K562 (cell line): ENCODE data around the gene CDHR2. TPM values are rescaled to one million over a fixed set of nuclear protein-coding genes. Genes with fewer than 3 reads are reported as not detected.

Source experiments
- ATAC-seq: fragments of 200-7000 bp; cut with Tn5 transposase; 3 replicates; pipeline ENCODE4 v1.9.1; 2020; ENCODE audit warnings: moderate library complexity
- BruUV-seq: library from RNA; stranded (reverse); fragments of 400-500 nt; replicated peaks from 2 replicates; lab custom pipeline; 2021; lab: Mats Ljungman, UMichigan
- CTCF ChIA-PET: fragments of 300-600 bp; formaldehyde crosslinking; extraction: SDS; loops from one replicate; lab custom pipeline; 2021; ENCODE audit warnings: low intra/inter-chr PET ratio; lab: Yijun Ruan, JAX
- POLR2A ChIA-PET: fragments of 300-600, 350-650 bp; sonication (Branson Sonifier 250); formaldehyde crosslinking; extraction: SDS; loops from one replicate; lab custom pipeline; 2021; ENCODE audit warnings: antibody characterized with exemption, inconsistent platforms; lab: Yijun Ruan, JAX
- DNase-seq, 4 experiments: peaks; one replicate each; pipeline versions ENCODE4 v3.0.0 to v3.0.0-alpha.2; 2011 to 2018; ENCODE audit warnings: low spot score in 3 of 4, mixed read lengths in 3 of 4; ENCODE audit errors: extremely low read depth in 1 of 4
- FAIRE-seq: peaks from 2 replicates; lab custom pipeline; 2011; peaks lifted over from hg19 to GRCh38; lab: Jason Lieb, UNC
- H2AFZ ChIP-seq: 2 replicates; pipeline ENCODE4 v1.6.0; 2011; ENCODE audit warnings: low read depth, low read length, control low read depth, inconsistent platforms
- H3K27ac ChIP-seq: fragments of 200-600 bp; 3 replicates; pipeline ENCODE4 v1.8.0; 2011; ENCODE audit warnings: low read depth, mild to moderate bottlenecking, control low read depth, inconsistent platforms, low read length, moderate library complexity, mixed read lengths; ENCODE audit errors: extremely low read depth
- H3K27me3 ChIP-seq, 2 experiments: fragments of 300-600 bp in 1 of 2; 2 replicates in 1 of 2; 3 replicates in 1 of 2; pipeline versions ENCODE4 v1.6.0 to v1.8.0; 2011; ENCODE audit warnings: inconsistent platforms in 2 of 2, low read length in 2 of 2, mild to moderate bottlenecking in 1 of 2, mixed read lengths in 1 of 2, moderate library complexity in 1 of 2; ENCODE audit not compliant: control insufficient read depth in 2 of 2, insufficient read depth in 2 of 2
- H3K36me3 ChIP-seq: fragments of 300-600 bp; 3 replicates; pipeline ENCODE4 v1.8.0; 2011; ENCODE audit warnings: mild to moderate bottlenecking, low read length, inconsistent platforms; ENCODE audit not compliant: control insufficient read depth, insufficient read depth
- H3K4me1 ChIP-seq, 2 experiments: fragments of 200-600 bp in 1 of 2; replicated peaks in 1 of 2; 2 replicates in 1 of 2; 3 replicates in 1 of 2; pipeline versions ENCODE4 v1.5.1 to v1.8.0; 2011; ENCODE audit warnings: inconsistent platforms in 2 of 2, low read length in 2 of 2, mild to moderate bottlenecking in 1 of 2, mixed read lengths in 1 of 2, moderate library complexity in 1 of 2; ENCODE audit not compliant: control insufficient read depth in 2 of 2, insufficient read depth in 2 of 2
- H3K4me2 ChIP-seq: 2 replicates; pipeline ENCODE4 v1.6.1; 2011; ENCODE audit warnings: low read length, control low read depth, inconsistent platforms, mixed read lengths; ENCODE audit not compliant: insufficient read depth
- H3K4me3 ChIP-seq: fragments of 200-600 bp; sonication (generic), shearing (Covaris generic); 2 replicates; pipeline ENCODE4 v1.5.1; 2016; ENCODE audit warnings: control low read depth, inconsistent platforms
- H3K79me2 ChIP-seq: fragments of 200-600 bp; 3 replicates; pipeline ENCODE4 v1.8.0; 2011; ENCODE audit warnings: low read length, inconsistent platforms; ENCODE audit not compliant: control insufficient read depth, insufficient read depth
- H3K9ac ChIP-seq, 2 experiments: 2 replicates each; pipeline versions ENCODE4 v1.6.0 to v1.6.1; 2011; ENCODE audit warnings: low read depth in 2 of 2, low read length in 2 of 2, control low read depth in 1 of 2, inconsistent platforms in 1 of 2, mild to moderate bottlenecking in 1 of 2, mixed read lengths in 1 of 2; ENCODE audit not compliant: insufficient read depth in 1 of 2
- H3K9me1 ChIP-seq: one replicate; pipeline ENCODE4 v1.6.0; 2011; ENCODE audit warnings: inconsistent platforms, mild to moderate bottlenecking, low read length, moderate library complexity; ENCODE audit not compliant: control insufficient read depth, insufficient read depth
- H3K9me3 ChIP-seq: replicated peaks from 2 replicates; pipeline ENCODE4 v1.5.1; 2011; ENCODE audit warnings: low read depth, low read length, inconsistent platforms; ENCODE audit not compliant: control insufficient read depth, insufficient read depth
- H4K20me1 ChIP-seq: replicated peaks from 2 replicates; pipeline ENCODE4 v1.6.1; 2011; ENCODE audit warnings: low read length, inconsistent platforms, mixed read lengths; ENCODE audit not compliant: control insufficient read depth, insufficient read depth
- CTBP1 ChIP-seq: fragments of 450-650 bp; IDR thresholded peaks from 2 replicates; pipeline ENCODE4 v1.6.1; 2016; ENCODE audit warnings: borderline replicate concordance
- KLF13 ChIP-seq: fragments of 450-650 bp; IDR thresholded peaks from 2 replicates; pipeline ENCODE4 v1.6.1; 2016; ENCODE audit warnings: missing genetic modification characterization, low read depth, mild to moderate bottlenecking, missing compliant biosample characterization, moderate library complexity, borderline replicate concordance
- MAFF ChIP-seq: IDR thresholded peaks from 2 replicates; pipeline ENCODE4 v1.6.1; 2012; ENCODE audit warnings: low read length, improper control_type of control experiment
- MEIS2 ChIP-seq: fragments of 450-650 bp; IDR thresholded peaks from 2 replicates; pipeline ENCODE4 v1.6.1; 2014; ENCODE audit warnings: mild to moderate bottlenecking; ENCODE audit not compliant: partially characterized antibody
- NCOA2 ChIP-seq, 2 experiments: fragments of 450-650 bp; IDR thresholded peaks; 2 replicates each; pipeline ENCODE4 v1.6.1; 2018; ENCODE audit warnings: mild to moderate bottlenecking in 2 of 2, moderate library complexity in 1 of 2; ENCODE audit not compliant: partially characterized antibody in 2 of 2
- RCOR1 ChIP-seq, 2 experiments: IDR thresholded peaks; 2 replicates each; pipeline ENCODE4 v1.6.1; 2012; ENCODE audit warnings: low read depth in 2 of 2, low read length in 2 of 2, borderline replicate concordance in 1 of 2, improper control_type of control experiment in 1 of 2
- SMAD3 ChIP-seq: fragments of 450-650 bp; formaldehyde crosslinking; conservative IDR thresholded peaks from 2 replicates; pipeline ENCODE4 v1.4.0; 2020; ENCODE audit warnings: mild to moderate bottlenecking
- SNIP1 ChIP-seq: fragments of 450-650 bp; IDR thresholded peaks from 2 replicates; pipeline ENCODE4 v1.7.1; 2017; ENCODE audit warnings: low read depth, mild to moderate bottlenecking
- SOX6 ChIP-seq: fragments of 450-650 bp; IDR thresholded peaks from 2 replicates; pipeline ENCODE4 v1.6.1; 2014; ENCODE audit warnings: mild to moderate bottlenecking
- SP2 ChIP-seq: IDR thresholded peaks from 2 replicates; pipeline ENCODE4 v1.6.1; 2011; ENCODE audit warnings: mild to moderate bottlenecking, low read depth, low read length, moderate library complexity; ENCODE audit not compliant: poor library complexity, severe bottlenecking; ENCODE audit errors: extremely low read depth
- TRIM24 ChIP-seq, 2 experiments: fragments of 450-650 bp; IDR thresholded peaks; 2 replicates each; pipeline ENCODE4 v1.6.1; 2016
- ZNF316 ChIP-seq: fragments of 450-650 bp; IDR thresholded peaks from 2 replicates; pipeline ENCODE4 v1.6.1; 2016
- ZNF644 ChIP-seq: fragments of 200-800 bp; sonication (Bioruptor generic); IDR thresholded peaks from 2 replicates; pipeline ENCODE4 v1.6.1; 2016; ENCODE audit warnings: low read depth, missing genetic modification characterization, missing compliant biosample characterization
- WGBS: fragments of 100-300 bp; shearing (Covaris generic); methylation state at CpG from one replicate; pipeline ENCODE4 v1.1.6; 2016; ENCODE audit warnings: low coverage, mixed read lengths; ENCODE audit not compliant: insufficient coverage; ENCODE audit errors: missing lambda C conversion rate; 5-methylcytosine and 5-hydroxymethylcytosine counted together
- in situ Hi-C: fragments of 300-500 bp; cut with MboI; formaldehyde crosslinking; loops from 4 replicates; pipeline ENCODE4 v1.15.0; 2018; ENCODE audit warnings: inconsistent platforms, mixed read lengths
- intact Hi-C: fragments of 100-400 bp; cut with micrococcal nuclease; formaldehyde crosslinking; loops from 2 replicates; pipeline ENCODE4 v1.14.2; 2022
- polyA plus RNA-seq, 8 experiments: library from polyadenylated mRNA; depleted of rRNA in 4 of 8; stranded (reverse) in 5 of 8; unstranded in 3 of 8; fragments of >200 nt; fragmentation: Nextera tagmentation in 2 of 8; fragmentation: Illumina TruSeq in 1 of 8; extraction: Ambion mirVana in 2 of 8; extraction: Trizol in 1 of 8; gene quantifications; 2 replicates each; pipeline versions ENCODE4 v1.2.1 to v1.2.3, GENCODE V29; 2011 to 2014; ENCODE audit warnings: inconsistent platforms in 1 of 8, missing spikeins in 1 of 8
- total RNA-seq, 7 experiments: library from RNA; depleted of rRNA in 6 of 7; stranded (reverse); fragments of >200 nt in 6 of 7; fragmentation: Illumina TruSeq in 2 of 7; extraction: Trizol in 2 of 7; gene quantifications; 2 replicates each; pipeline versions ENCODE4 v1.2.1 to v1.2.3, GENCODE V29; 2011 to 2021; ENCODE audit warnings: low replicate concordance in 1 of 7
- TF ChIP-seq, protein P1 (sequence below): fragments of 250-450 bp; sonication (Bioruptor Pico); IDR thresholded peaks from 2 replicates; pipeline ENCODE4 v1.5.1; 2021; ENCODE audit warnings: mild to moderate bottlenecking
- TF ChIP-seq, protein P2 (sequence below): fragments of 450-650 bp; IDR thresholded peaks from 2 replicates; pipeline ENCODE4 v1.6.1; 2016
- TF ChIP-seq, protein P3 (sequence below), 2 experiments: fragments of 200-800 bp in 1 of 2; sonication (Bioruptor generic) in 1 of 2; sonication (generic) in 1 of 2; formaldehyde crosslinking in 1 of 2; IDR thresholded peaks in 1 of 2; conservative IDR thresholded peaks in 1 of 2; 2 replicates each; pipeline versions ENCODE4 v1.5.0 to v1.6.1; 2016 to 2020; ENCODE audit warnings: missing compliant biosample characterization in 1 of 2, missing genetic modification characterization in 1 of 2, missing genetic modification reagents in 1 of 2

Gene CDHR2
- total and polyA plus RNA-seq, 9 of the 15 experiments (the other 6 are each of a cell fraction or from before 2014, with no cell fraction given): 0.01 to 0.62 (median 0.09) TPM; not detected in 2

- TF ChIP-seq RCOR1 (IDR thresholded peaks at IDR 0.05; ENCODE audit: borderline replicate concordance in 1 of 2, low read depth in 2 of 2, low read length in 2 of 2): no peak
- TF ChIP-seq, protein P1, sequence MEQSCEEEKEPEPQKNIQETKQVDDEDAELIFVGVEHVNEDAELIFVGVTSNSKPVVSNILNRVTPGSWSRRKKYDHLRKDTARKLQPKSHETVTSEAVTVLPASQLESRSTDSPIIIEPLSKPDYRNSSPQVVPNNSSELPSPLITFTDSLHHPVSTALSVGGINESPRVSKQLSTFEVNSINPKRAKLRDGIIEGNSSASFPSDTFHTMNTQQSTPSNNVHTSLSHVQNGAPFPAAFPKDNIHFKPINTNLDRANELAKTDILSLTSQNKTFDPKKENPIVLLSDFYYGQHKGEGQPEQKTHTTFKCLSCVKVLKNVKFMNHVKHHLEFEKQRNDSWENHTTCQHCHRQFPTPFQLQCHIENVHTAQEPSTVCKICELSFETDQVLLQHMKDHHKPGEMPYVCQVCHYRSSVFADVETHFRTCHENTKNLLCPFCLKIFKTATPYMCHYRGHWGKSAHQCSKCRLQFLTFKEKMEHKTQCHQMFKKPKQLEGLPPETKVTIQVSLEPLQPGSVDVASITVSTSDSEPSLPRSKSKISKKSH (CRISPR knock-in tag): no peak
Measured at GRCh38 chr5:176538230-176538988, 10.7 kb upstream of the CDHR2 start (continued).

- no peak overlapping the region for H3K4me3 ChIP-seq
- peak; percentile 60 for FAIRE-seq
- TF ChIP-seq SP2: no peak
- TF ChIP-seq SMAD3 (CRISPR knock-in tag): no peak
- no peak for TF ChIP-seq TRIM24 (IDR thresholded peaks at IDR 0.05)
- peak; percentile 54; the same call in 1 of the 2 replicates for TF ChIP-seq SOX6
- TF ChIP-seq, protein P2, sequence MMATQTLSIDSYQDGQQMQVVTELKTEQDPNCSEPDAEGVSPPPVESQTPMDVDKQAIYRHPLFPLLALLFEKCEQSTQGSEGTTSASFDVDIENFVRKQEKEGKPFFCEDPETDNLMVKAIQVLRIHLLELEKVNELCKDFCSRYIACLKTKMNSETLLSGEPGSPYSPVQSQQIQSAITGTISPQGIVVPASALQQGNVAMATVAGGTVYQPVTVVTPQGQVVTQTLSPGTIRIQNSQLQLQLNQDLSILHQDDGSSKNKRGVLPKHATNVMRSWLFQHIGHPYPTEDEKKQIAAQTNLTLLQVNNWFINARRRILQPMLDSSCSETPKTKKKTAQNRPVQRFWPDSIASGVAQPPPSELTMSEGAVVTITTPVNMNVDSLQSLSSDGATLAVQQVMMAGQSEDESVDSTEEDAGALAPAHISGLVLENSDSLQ: peak; percentile 18; the same call in 1 of the 2 replicates
- no peak for TF ChIP-seq MAFF
- no peak for TF ChIP-seq NCOA2 (IDR thresholded peaks at IDR 0.05; ENCODE audit: partially characterized antibody in 2 of 2)
- TF ChIP-seq, protein P3, sequence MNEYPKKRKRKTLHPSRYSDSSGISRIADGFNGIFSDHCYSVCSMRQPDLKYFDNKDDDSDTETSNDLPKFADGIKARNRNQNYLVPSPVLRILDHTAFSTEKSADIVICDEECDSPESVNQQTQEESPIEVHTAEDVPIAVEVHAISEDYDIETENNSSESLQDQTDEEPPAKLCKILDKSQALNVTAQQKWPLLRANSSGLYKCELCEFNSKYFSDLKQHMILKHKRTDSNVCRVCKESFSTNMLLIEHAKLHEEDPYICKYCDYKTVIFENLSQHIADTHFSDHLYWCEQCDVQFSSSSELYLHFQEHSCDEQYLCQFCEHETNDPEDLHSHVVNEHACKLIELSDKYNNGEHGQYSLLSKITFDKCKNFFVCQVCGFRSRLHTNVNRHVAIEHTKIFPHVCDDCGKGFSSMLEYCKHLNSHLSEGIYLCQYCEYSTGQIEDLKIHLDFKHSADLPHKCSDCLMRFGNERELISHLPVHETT (CRISPR knock-in tag; conservative IDR thresholded peaks at IDR 0.05 in 1 of 2, IDR thresholded peaks at IDR 0.05 in 1 of 2): 0 out of 4 replicates have a peak, but pooled peaks of 1 of the 2 experiments have one; percentile 41
- peak; percentile 6 for TF ChIP-seq MEIS2
- no peak for TF ChIP-seq ZNF316
- no peak for TF ChIP-seq SNIP1
- no peak for TF ChIP-seq KLF13 (tag)
- peak; percentile 56; the same call in 1 of the 2 replicates for TF ChIP-seq CTBP1
- 0 out of 2 replicates have a peak, but pooled peaks have one; percentile 13 for TF ChIP-seq ZNF644 (tag)
Measured at GRCh38 chr5:176538989-176539384, 10.2 kb upstream of the CDHR2 start.

More at GRCh38 chr5:176538989-176539384, 10.2 kb upstream of the CDHR2 start:
- Histone ChIP-seq H3K4me2 (no peak overlapping the region), H3K79me2 (peaks cover 45% of the 10 kb centered on the region), H3K36me3 (peaks cover 16% of the 10 kb centered on the region; the same call in 2 of the 3 replicates), H4K20me1 (peaks cover 12% of the 10 kb centered on the region; the same call in 1 of the 2 replicates), H3K4me1 (peaks cover 56 to 58% of the 10 kb centered on the region in 2 experiments), H3K9me1 (peaks cover 3% of the 10 kb centered on the region), H3K9ac (0 out of 4 replicates have a peak overlapping the region, but pooled peaks of 1 of the 2 experiments have one; percentile 96), H3K27me3 (no peaks in the 10 kb centered on the region), H2AFZ (peak overlapping the region; percentile 5; the same call in 1 of the 2 replicates), H3K9me3 (no peaks in the 10 kb centered on the region), H3K27ac (peak overlapping the region; percentile 98; the same call in 1 of the 3 replicates)
- DNase-seq (peak in 1 of 4 experiments; percentile 46), ATAC-seq (no peak)
- in situ Hi-C loops (no loop called here), intact Hi-C loops (no loop called here)
- 10% methylated on average over 5 of the region's 5 CpGs for WGBS
- ChIA-PET POLR2A (interaction anchor here (0.6 to 4.8 kb wide), 5 partner anchors 8 to 464 kb away, joined by 3 to 39 read pairs (median 4); no protein-coding TSS in a partner anchor), CTCF (no interaction called here)
- no TSS peak for BruUV-seq
